Uterus (tissue), 4 donors: Measurements from ENCODE around the gene ITSN1. TPM values are rescaled to one million over a fixed set of nuclear protein-coding genes. Genes with fewer than 3 reads are reported as not detected.
"Not testable (repeated sequence)": the region's sequence is repeated elsewhere in the genome, so short reads cannot be mapped to it uniquely, and the experiment has no call there.

Experiments used
- DNase-seq, 2 donors: peaks; one replicate each; pipeline ENCODE4 v3.0.0-alpha.2; 2019 to 2020
- H3K27ac ChIP-seq, 2 donors: fragments of 200-600 bp; sonication (generic); 1 replicate in 1 of 2; 2 replicates in 1 of 2; pipeline ENCODE4 v1.5.1; 2016 to 2018
- H3K27me3 ChIP-seq, 2 donors: fragments of 200-600 bp; sonication (generic); one replicate each; pipeline ENCODE4 v1.5.1; 2018 to 2019; ENCODE audit warnings: control low read depth in 1 of 2
- H3K36me3 ChIP-seq, 2 donors: fragments of 200-600 bp; sonication (generic); one replicate each; pipeline ENCODE4 v1.5.1; 2019; ENCODE audit warnings: control low read depth in 1 of 2
- H3K4me1 ChIP-seq, 2 donors: fragments of 200-600 bp; sonication (generic); one replicate each; pipeline ENCODE4 v1.5.1; 2018 to 2019; ENCODE audit warnings: control low read depth in 1 of 2
- H3K4me3 ChIP-seq, 2 donors: fragments of 200-600 bp; sonication (generic); 1 replicate in 1 of 2; 2 replicates in 1 of 2; pipeline ENCODE4 v1.5.1; 2018 to 2019; ENCODE audit warnings: mild to moderate bottlenecking in 1 of 2
- H3K9me3 ChIP-seq, 2 donors: fragments of 200-600 bp; sonication (generic); one replicate each; pipeline ENCODE4 v1.5.1; 2019; ENCODE audit warnings: control low read depth in 1 of 2
- CTCF ChIP-seq, 4 experiments: fragments of 200-600 bp in 2 of 4; fragments of 450-650 bp in 2 of 4; sonication (generic) in 2 of 4; IDR thresholded peaks; one replicate each; pipeline ENCODE4 v1.5.1; 2016 to 2019; ENCODE audit warnings: antibody characterized with exemption in 4 of 4, mild to moderate bottlenecking in 2 of 4, moderate library complexity in 1 of 4
- POLR2A ChIP-seq, 2 donors: fragments of 450-650 bp; IDR thresholded peaks; one replicate each; pipeline ENCODE4 v1.6.1; 2016; ENCODE audit warnings: antibody characterized with exemption in 2 of 2, mild to moderate bottlenecking in 1 of 2, moderate library complexity in 1 of 2
- intact Hi-C: fragments of 100-400 bp; cut with DNase I; formaldehyde crosslinking; loops from one replicate; pipeline ENCODE4 v1.15.1; 2023; ENCODE audit warnings: low total_unique reads
- total RNA-seq, 4 donors: library from RNA; depleted of rRNA in 3 of 4; stranded (reverse); fragments of >200 nt in 3 of 4; gene quantifications; one replicate each; pipeline versions ENCODE4 v1.1.0 to v1.2.4, GENCODE V29; 2014 to 2023
- donor health status: DM: yes; HTN: yes; CAD: no.

Gene ITSN1
- total RNA-seq, 4 donors from 2014 or later = 21.8 to 77.4 (median 48.1) TPM

DNA sequence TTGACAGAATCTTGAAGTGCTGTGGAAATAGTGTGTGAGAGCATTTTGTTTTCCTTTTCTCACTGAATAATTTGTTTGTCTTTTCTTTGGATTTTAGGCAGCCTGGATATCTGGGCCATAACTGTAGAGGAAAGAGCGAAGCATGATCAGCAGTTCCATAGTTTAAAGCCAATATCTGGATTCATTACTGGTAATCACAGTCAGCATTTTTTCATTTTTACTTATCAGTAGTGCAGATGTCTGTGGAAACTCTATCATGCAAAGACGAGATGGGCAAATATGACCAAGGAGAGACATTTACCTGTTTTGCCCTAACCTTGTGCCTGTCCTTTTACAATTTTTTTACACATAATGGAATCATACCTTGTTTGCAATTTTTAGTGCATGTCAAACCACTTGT is 78.8 kb downstream of the ITSN1 start:
- Histone ChIP-seq H3K9me3 (no peaks in the 10 kb centered on the region), H3K27me3 (no peaks in the 10 kb centered on the region), H3K36me3 (no peaks in the 10 kb centered on the region), H3K4me3 (no peak overlapping the region), H3K27ac (no peak overlapping the region), H3K4me1 (no peaks in the 10 kb centered on the region)
- TF ChIP-seq POLR2A (IDR thresholded peaks at IDR 0.05) (no peak), CTCF (IDR thresholded peaks at IDR 0.05) (no peak)
- DNase-seq = no peak
- intact Hi-C loops = no loop called here

- intact Hi-C loops = not testable (repeated sequence)
Observed at GRCh38 chr21:33729139-33729538, 86.8 kb downstream of the ITSN1 start.

DNA sequence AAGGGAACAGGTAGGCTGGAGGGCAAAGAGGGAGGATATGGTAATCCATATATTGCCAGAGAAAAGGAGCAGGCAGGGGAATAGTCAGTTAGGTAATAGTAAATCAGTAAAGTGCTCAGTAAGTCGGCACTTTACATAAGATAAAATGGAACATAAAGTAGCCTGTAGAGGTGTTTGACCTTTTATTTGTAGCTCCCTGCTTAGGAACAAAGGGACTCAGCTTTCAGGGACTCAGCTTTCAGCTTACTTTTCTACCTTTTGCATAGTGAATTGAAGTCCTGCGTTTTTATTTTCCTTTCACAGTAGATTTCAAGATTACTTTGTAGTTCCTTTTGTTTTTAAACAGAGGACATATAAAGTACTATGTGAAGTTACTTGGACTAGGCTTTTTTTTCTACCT is 87.3 kb downstream of the ITSN1 start:
- no peak for DNase-seq
- H3K27ac ChIP-seq = no peak overlapping the region
- H3K27me3 ChIP-seq = no peaks in the 10 kb centered on the region
- no peaks in the 10 kb centered on the region for H3K36me3 ChIP-seq
- H3K4me3 ChIP-seq = no peak overlapping the region
- intact Hi-C loops = no loop called here
- no peak for TF ChIP-seq POLR2A (IDR thresholded peaks at IDR 0.05)
- no peak for TF ChIP-seq CTCF (IDR thresholded peaks at IDR 0.05)
- H3K9me3 ChIP-seq = no peaks in the 10 kb centered on the region
- no peaks in the 10 kb centered on the region for H3K4me1 ChIP-seq

More at GRCh38 chr21:33729139-33729538, 86.8 kb downstream of the ITSN1 start:
- H3K4me1 ChIP-seq, H3K4me3 ChIP-seq, H3K27me3 ChIP-seq, DNase-seq, H3K36me3 ChIP-seq, H3K9me3 ChIP-seq, H3K27ac ChIP-seq: not testable (repeated sequence)

- intact Hi-C loops = no loop called here
- H3K27ac ChIP-seq = no peak overlapping the region
- no peaks in the 10 kb centered on the region for H3K27me3 ChIP-seq
- H3K4me3 ChIP-seq = no peak overlapping the region
- H3K36me3 ChIP-seq = no peaks in the 10 kb centered on the region
- TF ChIP-seq POLR2A (IDR thresholded peaks at IDR 0.05) = no peak
- TF ChIP-seq CTCF (IDR thresholded peaks at IDR 0.05) = no peak
- H3K4me1 ChIP-seq = no peaks in the 10 kb centered on the region
- H3K9me3 ChIP-seq = no peaks in the 10 kb centered on the region
- DNase-seq = no peak
Observed at GRCh38 chr21:33731447-33731846, 89.1 kb downstream of the ITSN1 start.

GRCh38 chr21:33732038-33732437 is 89.7 kb downstream of the ITSN1 start:
- intact Hi-C loops = no loop called here
- Histone ChIP-seq H3K9me3 (no peaks in the 10 kb centered on the region), H3K4me1 (no peaks in the 10 kb centered on the region), H3K4me3 (no peak overlapping the region), H3K36me3 (no peaks in the 10 kb centered on the region), H3K27me3 (no peaks in the 10 kb centered on the region), H3K27ac (no peak overlapping the region)
- no peak for DNase-seq
- no peak for TF ChIP-seq POLR2A (IDR thresholded peaks at IDR 0.05)
- no peak for TF ChIP-seq CTCF (IDR thresholded peaks at IDR 0.05)

- no peak overlapping the region for H3K4me3 ChIP-seq
- H3K9me3 ChIP-seq = no peaks in the 10 kb centered on the region
- no peak for TF ChIP-seq CTCF (IDR thresholded peaks at IDR 0.05)
- no peak for TF ChIP-seq POLR2A (IDR thresholded peaks at IDR 0.05)
- H3K27me3 ChIP-seq = no peaks in the 10 kb centered on the region
- H3K36me3 ChIP-seq = no peaks in the 10 kb centered on the region
- no peaks in the 10 kb centered on the region for H3K4me1 ChIP-seq
- intact Hi-C loops = no loop called here
- DNase-seq = no peak
- no peak overlapping the region for H3K27ac ChIP-seq
Observed at GRCh38 chr21:33733601-33734000, 91.3 kb downstream of the ITSN1 start.
